OCI-LY1 (cell line): ENCODE results near the gene PTPRU.

Experiments
- EZH2 ChIP-seq: fragments of 200-600 bp; sonication (generic), shearing (Covaris generic); IDR thresholded peaks from 2 replicates; pipeline ENCODE4 v1.8.0; 2017; ENCODE audit warnings: borderline replicate concordance, mixed run types, mild to moderate bottlenecking, antibody characterized with exemption, low read length, moderate library complexity, mixed read lengths
- TF ChIP-seq, protein P1 (sequence below): fragments of 200-600 bp; sonication (generic), shearing (Covaris generic); IDR thresholded peaks from 2 replicates; pipeline ENCODE4 v1.5.1; 2017; ENCODE audit warnings: mild to moderate bottlenecking, antibody characterized with exemption, low read length, moderate library complexity, mixed read lengths

DNA sequence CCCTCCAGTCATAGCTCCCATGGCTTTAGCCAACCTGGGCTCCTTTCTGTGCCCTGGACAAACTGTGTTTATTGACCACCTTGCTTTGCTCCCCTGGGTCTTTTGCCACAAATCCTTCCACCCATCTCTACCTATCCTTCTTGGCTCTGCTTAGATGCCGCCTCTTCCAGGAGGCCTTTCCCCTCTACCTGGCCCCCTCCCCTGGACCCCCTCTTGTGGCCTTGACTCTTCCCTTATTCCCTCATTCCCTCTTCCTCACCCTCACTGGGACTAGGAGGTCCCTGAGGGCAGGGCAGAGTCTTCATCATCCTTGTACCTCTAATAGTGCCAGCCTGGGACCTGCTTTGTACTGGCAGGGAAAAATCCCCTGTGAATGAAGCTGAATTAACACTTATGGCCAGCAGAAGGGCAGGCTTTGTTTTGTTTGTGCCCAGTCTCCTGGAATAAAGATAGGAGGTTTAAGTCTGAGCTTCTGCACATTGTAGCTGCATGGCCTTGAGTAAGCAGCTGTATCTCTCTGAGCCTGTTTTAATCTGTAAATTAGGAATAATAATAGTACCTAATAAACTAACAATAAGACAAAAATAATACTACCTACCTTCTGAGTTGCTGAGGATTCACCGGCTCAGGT is 13.7 kb downstream of the PTPRU start:
- TF ChIP-seq, protein P1, sequence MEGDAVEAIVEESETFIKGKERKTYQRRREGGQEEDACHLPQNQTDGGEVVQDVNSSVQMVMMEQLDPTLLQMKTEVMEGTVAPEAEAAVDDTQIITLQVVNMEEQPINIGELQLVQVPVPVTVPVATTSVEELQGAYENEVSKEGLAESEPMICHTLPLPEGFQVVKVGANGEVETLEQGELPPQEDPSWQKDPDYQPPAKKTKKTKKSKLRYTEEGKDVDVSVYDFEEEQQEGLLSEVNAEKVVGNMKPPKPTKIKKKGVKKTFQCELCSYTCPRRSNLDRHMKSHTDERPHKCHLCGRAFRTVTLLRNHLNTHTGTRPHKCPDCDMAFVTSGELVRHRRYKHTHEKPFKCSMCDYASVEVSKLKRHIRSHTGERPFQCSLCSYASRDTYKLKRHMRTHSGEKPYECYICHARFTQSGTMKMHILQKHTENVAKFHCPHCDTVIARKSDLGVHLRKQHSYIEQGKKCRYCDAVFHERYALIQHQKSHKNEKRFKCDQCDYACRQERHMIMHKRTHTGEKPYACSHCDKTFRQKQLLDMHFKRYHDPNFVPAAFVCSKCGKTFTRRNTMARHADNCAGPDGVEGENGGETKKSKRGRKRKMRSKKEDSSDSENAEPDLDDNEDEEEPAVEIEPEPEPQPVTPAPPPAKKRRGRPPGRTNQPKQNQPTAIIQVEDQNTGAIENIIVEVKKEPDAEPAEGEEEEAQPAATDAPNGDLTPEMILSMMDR: no peak
- TF ChIP-seq EZH2: no peak
